Endothelial cell of umbilical vein (primary cell): ENCODE results near the gene ADRA2C. TPM values are rescaled to one million over a fixed set of nuclear protein-coding genes. Genes with fewer than 3 reads are reported as not detected.

ENCODE experiments used
- BruUV-seq: library from RNA; stranded (reverse); fragments of 400-500 nt; replicated peaks from 2 replicates; lab custom pipeline; 2021; lab: Mats Ljungman, UMichigan
- CTCF ChIA-PET: fragments of 300-600, 350-600 bp; sonication (Branson Sonifier 250); formaldehyde crosslinking; loops from one replicate; lab custom pipeline; 2021; ENCODE audit warnings: antibody characterized with exemption, inconsistent platforms; lab: Charles Lee
- POLR2A ChIA-PET: fragments of 300-600, 350-600 bp; sonication (Branson Sonifier 250); formaldehyde crosslinking; loops from one replicate; lab custom pipeline; 2021; ENCODE audit warnings: antibody characterized with exemption, inconsistent platforms; lab: Charles Lee
- DNase-seq: peaks from one replicate; pipeline ENCODE4 v3.0.0-alpha.2; 2011; ENCODE audit warnings: low read depth, low spot score
- FAIRE-seq: peaks from 2 replicates; lab custom pipeline; 2011; peaks lifted over from hg19 to GRCh38; lab: Jason Lieb, UNC
- H2AFZ ChIP-seq: 2 replicates; pipeline ENCODE4 v1.6.0; 2012; ENCODE audit warnings: low read depth, low read length, control low read depth, inconsistent platforms
- H3K27ac ChIP-seq: 2 replicates; pipeline ENCODE4 v1.5.1; 2011; ENCODE audit warnings: low read depth, mild to moderate bottlenecking, control low read depth, low read length, moderate library complexity; ENCODE audit not compliant: insufficient read depth
- H3K27me3 ChIP-seq, 2 experiments: 2 replicates each; pipeline versions ENCODE4 v1.6.0 to v1.6.1; 2011; ENCODE audit warnings: low read length in 2 of 2, mixed read lengths in 1 of 2; ENCODE audit not compliant: control insufficient read depth in 2 of 2, insufficient read depth in 2 of 2
- H3K36me3 ChIP-seq, 2 experiments: 2 replicates in 1 of 2; 3 replicates in 1 of 2; pipeline ENCODE4 v1.5.1; 2011; ENCODE audit warnings: low read length in 2 of 2, mild to moderate bottlenecking in 1 of 2, moderate library complexity in 1 of 2; ENCODE audit not compliant: control insufficient read depth in 2 of 2, insufficient read depth in 2 of 2; ENCODE audit errors: extremely low read depth in 1 of 2
- H3K4me1 ChIP-seq: 3 replicates; pipeline ENCODE4 v1.5.1; 2011; ENCODE audit warnings: mild to moderate bottlenecking, low read length; ENCODE audit not compliant: control insufficient read depth, insufficient read depth; ENCODE audit errors: extremely low read depth
- H3K4me2 ChIP-seq: 2 replicates; pipeline ENCODE4 v1.6.1; 2011; ENCODE audit warnings: low read length, control low read depth, mixed read lengths; ENCODE audit not compliant: insufficient read depth
- H3K4me3 ChIP-seq, 3 experiments: fragments of 200-600 bp in 1 of 3; sonication (generic), shearing (Covaris generic) in 1 of 3; replicated peaks in 1 of 3; 2 replicates each; pipeline ENCODE4 v1.5.1; 2011 to 2016; ENCODE audit warnings: control low read depth in 3 of 3, low read length in 3 of 3, mild to moderate bottlenecking in 2 of 3, inconsistent platforms in 1 of 3, low read depth in 1 of 3, moderate library complexity in 1 of 3; ENCODE audit not compliant: insufficient read depth in 1 of 3
- H3K79me2 ChIP-seq: 2 replicates; pipeline ENCODE4 v1.6.0; 2012; ENCODE audit warnings: low read length, inconsistent platforms; ENCODE audit not compliant: control insufficient read depth, insufficient read depth
- H3K9ac ChIP-seq: replicated peaks from 2 replicates; pipeline ENCODE3; 2011; ENCODE audit warnings: low read length, control low read depth; ENCODE audit not compliant: insufficient read depth; ENCODE audit errors: extremely low read depth
- H3K9me1 ChIP-seq: replicated peaks from 3 replicates; pipeline ENCODE4 v1.6.0; 2011; ENCODE audit warnings: mild to moderate bottlenecking, low read length; ENCODE audit not compliant: control insufficient read depth, insufficient read depth; ENCODE audit errors: extremely low read depth
- H3K9me3 ChIP-seq: replicated peaks from 2 replicates; pipeline ENCODE4 v1.5.1; 2012; ENCODE audit warnings: low read length, inconsistent platforms; ENCODE audit not compliant: control insufficient read depth, insufficient read depth
- H4K20me1 ChIP-seq: replicated peaks from 2 replicates; pipeline ENCODE3; 2011; ENCODE audit warnings: mild to moderate bottlenecking, low read length; ENCODE audit not compliant: control insufficient read depth, insufficient read depth; ENCODE audit errors: extremely low read depth
- FOS ChIP-seq: IDR thresholded peaks from 2 replicates; pipeline ENCODE4 v1.6.1; 2011; ENCODE audit warnings: mild to moderate bottlenecking, low read length, moderate library complexity, borderline replicate concordance; ENCODE audit not compliant: insufficient read depth
- JUN ChIP-seq: IDR thresholded peaks from 2 replicates; pipeline ENCODE4 v1.6.1; 2011; ENCODE audit warnings: borderline replicate concordance, low read depth; ENCODE audit not compliant: insufficient read length, insufficient read depth
- POLR2A ChIP-seq: IDR thresholded peaks from 2 replicates; pipeline ENCODE4 v1.6.1; 2012; ENCODE audit warnings: low read depth, mild to moderate bottlenecking, control low read depth, low read length
- POLR2AphosphoS5 ChIP-seq: IDR thresholded peaks from 2 replicates; pipeline ENCODE4 v1.6.1; 2012; ENCODE audit warnings: low read depth, mild to moderate bottlenecking, control low read depth, low read length, moderate library complexity; ENCODE audit not compliant: insufficient read depth
- dilution Hi-C: fragments of 300-500 bp; cut with MboI; formaldehyde crosslinking; loops from one replicate; pipeline ENCODE4 v1.15.0; 2019; ENCODE audit warnings: low sequenced_read_pairs; ENCODE audit not compliant: extremely low pct_ligation_motif_present
- intact Hi-C: fragments of 100-400 bp; cut with micrococcal nuclease; formaldehyde crosslinking; loops from one replicate; pipeline ENCODE4 v1.10.0; 2022
- polyA plus RNA-seq, 4 experiments: library from polyadenylated mRNA; depleted of rRNA in 3 of 4; stranded (reverse) in 3 of 4; unstranded in 1 of 4; fragments of >200 nt; gene quantifications; 2 replicates each; pipeline versions ENCODE4 v1.2.1 to v1.2.3, GENCODE V29; 2011 to 2012; ENCODE audit warnings: missing spikeins in 1 of 4
- total RNA-seq: library from RNA; stranded (reverse); gene quantifications from 2 replicates; pipeline ENCODE4 v1.2.3, GENCODE V29; 2021
- TF ChIP-seq, protein P1 (sequence below): IDR thresholded peaks from 2 replicates; pipeline ENCODE4 v1.6.1; 2011; ENCODE audit not compliant: insufficient read depth, insufficient read length
- TF ChIP-seq, protein P2 (sequence below), 2 donors: IDR thresholded peaks; 1 replicate in 1 of 2; 2 replicates in 1 of 2; pipeline ENCODE4 v1.5.1; 2011; ENCODE audit warnings: low read length in 2 of 2, mild to moderate bottlenecking in 2 of 2, moderate library complexity in 2 of 2, control low read depth in 1 of 2, inconsistent platforms in 1 of 2, low read depth in 1 of 2; ENCODE audit not compliant: insufficient read depth in 1 of 2; ENCODE audit errors: extremely low read depth in 1 of 2

Gene ADRA2C
- total and polyA plus RNA-seq, 2 donors (not counting 3 experiments of a cell fraction or from before 2014, with no cell fraction given) = 0.03 to 0.40 TPM

DNA sequence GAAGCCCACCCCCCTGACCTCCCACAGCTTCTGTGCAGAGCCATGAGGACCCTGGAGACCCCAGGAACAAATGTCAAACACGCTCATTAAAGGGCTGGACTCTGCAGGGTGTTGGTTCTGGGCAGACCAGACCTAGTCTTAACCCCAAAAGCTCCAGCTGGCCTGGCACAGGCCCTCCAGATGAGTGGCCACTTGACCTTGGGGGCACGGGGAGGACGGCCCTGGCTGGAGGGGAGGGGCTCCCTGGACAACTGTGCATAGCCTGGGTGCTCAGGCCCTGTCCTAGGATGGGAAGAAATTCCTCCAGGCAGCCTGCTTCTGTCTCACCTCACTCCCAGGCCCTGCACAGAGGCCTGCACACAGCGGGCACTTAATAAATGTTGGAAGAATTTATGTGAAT, 9.4 kb downstream of the ADRA2C start:
- DNase-seq (no peak), FAIRE-seq (no peak)
- Histone ChIP-seq H3K27me3 (peaks cover 0 to 4% of the 10 kb centered on the region in 2 experiments), H4K20me1 (no peaks in the 10 kb centered on the region), H3K4me1 (no peaks in the 10 kb centered on the region), H3K9me1 (no peaks in the 10 kb centered on the region), H3K36me3 (no peaks in the 10 kb centered on the region), H2AFZ (no peak overlapping the region), H3K9ac (no peak overlapping the region), H3K79me2 (no peaks in the 10 kb centered on the region), H3K9me3 (no peaks in the 10 kb centered on the region), H3K27ac (no peak overlapping the region), H3K4me2 (no peak overlapping the region), H3K4me3 (no peak overlapping the region)
- BruUV-seq = no TSS peak
- ChIA-PET POLR2A (no interaction called here), CTCF (no interaction called here)
- dilution Hi-C loops (no loop called here), intact Hi-C loops (no loop called here)
- no peak for TF ChIP-seq JUN

DNA sequence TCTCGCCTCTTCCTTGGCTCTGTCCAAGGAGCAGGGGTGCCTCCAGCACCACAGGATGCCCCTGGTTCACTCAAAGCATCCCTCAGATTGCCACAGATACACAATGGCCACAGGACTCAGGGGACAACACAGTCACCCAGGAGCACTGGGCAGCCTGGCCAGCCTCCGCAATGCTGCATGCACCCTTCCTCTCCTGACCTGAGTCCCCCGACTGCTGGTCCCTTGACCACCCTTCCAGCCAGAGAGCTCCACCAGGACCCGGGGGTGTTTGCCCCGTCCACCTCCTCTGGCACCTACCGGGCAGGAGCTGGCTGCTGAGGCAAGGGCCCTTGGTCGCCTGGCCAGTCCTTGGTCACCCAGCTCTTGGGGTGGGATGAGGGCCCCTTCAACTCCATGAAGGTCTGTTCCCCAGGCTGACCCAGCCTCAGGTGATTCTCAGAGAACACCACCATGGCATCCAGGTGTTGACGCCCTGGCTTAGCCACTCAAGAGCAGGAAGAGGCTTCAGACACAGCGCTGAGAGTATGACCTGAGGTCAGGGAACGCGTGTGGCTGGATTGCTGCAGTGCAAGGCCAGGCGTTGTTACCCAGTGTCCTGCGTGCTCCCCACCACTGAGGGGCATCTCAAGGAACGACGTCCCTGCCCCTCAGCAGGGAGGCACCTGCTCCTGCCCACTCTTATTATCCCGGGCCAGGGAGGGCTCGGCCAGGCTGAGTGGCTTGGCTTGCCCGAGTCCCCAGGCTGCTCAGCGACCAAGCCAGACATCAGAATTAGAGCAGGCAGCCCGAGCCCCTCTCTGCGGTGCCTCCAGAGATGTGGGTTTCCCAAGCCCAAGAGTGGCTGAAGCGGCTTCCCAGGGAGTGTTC, 10.2 kb downstream of the ADRA2C start:
- DNase-seq (no peak), FAIRE-seq (no peak)
- ChIA-PET CTCF (no interaction called here), POLR2A (no interaction called here)
- Histone ChIP-seq H2AFZ (no peak overlapping the region), H3K9me1 (no peaks in the 10 kb centered on the region), H3K79me2 (no peaks in the 10 kb centered on the region), H3K9me3 (no peaks in the 10 kb centered on the region), H3K36me3 (no peaks in the 10 kb centered on the region), H3K4me3 (no peak overlapping the region), H3K4me2 (no peak overlapping the region), H4K20me1 (no peaks in the 10 kb centered on the region), H3K9ac (no peak overlapping the region), H3K27me3 (no peaks in the 10 kb centered on the region), H3K27ac (no peak overlapping the region), H3K4me1 (no peaks in the 10 kb centered on the region)
- BruUV-seq = no TSS peak
- intact Hi-C loops (no loop called here), dilution Hi-C loops (no loop called here)
- no peak for TF ChIP-seq POLR2A
- TF ChIP-seq, protein P1, sequence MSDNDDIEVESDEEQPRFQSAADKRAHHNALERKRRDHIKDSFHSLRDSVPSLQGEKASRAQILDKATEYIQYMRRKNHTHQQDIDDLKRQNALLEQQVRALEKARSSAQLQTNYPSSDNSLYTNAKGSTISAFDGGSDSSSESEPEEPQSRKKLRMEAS = no peak
- no peak for TF ChIP-seq POLR2AphosphoS5
- TF ChIP-seq FOS = no peak
- TF ChIP-seq, protein P2, sequence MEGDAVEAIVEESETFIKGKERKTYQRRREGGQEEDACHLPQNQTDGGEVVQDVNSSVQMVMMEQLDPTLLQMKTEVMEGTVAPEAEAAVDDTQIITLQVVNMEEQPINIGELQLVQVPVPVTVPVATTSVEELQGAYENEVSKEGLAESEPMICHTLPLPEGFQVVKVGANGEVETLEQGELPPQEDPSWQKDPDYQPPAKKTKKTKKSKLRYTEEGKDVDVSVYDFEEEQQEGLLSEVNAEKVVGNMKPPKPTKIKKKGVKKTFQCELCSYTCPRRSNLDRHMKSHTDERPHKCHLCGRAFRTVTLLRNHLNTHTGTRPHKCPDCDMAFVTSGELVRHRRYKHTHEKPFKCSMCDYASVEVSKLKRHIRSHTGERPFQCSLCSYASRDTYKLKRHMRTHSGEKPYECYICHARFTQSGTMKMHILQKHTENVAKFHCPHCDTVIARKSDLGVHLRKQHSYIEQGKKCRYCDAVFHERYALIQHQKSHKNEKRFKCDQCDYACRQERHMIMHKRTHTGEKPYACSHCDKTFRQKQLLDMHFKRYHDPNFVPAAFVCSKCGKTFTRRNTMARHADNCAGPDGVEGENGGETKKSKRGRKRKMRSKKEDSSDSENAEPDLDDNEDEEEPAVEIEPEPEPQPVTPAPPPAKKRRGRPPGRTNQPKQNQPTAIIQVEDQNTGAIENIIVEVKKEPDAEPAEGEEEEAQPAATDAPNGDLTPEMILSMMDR (IDR thresholded peaks at IDR 0.05; ENCODE audit: extremely low read depth in 1 of 2, insufficient read depth in 1 of 2, low read depth in 1 of 2, low read length in 2 of 2) = no peak
